MCF 10A (cell line): ENCODE measurements around the gene ADAM15. TPM values are rescaled to one million over a fixed set of nuclear protein-coding genes. Genes with fewer than 3 reads are reported as not detected.

Experiments used
- BruUV-seq: library from RNA; stranded (reverse); fragments of 400-500 nt; replicated peaks from 2 replicates; lab custom pipeline; 2021; lab: Mats Ljungman, UMichigan
- CTCF ChIA-PET: fragments of 300-600 bp; sonication (Branson Sonifier 250); formaldehyde crosslinking; extraction: SDS; loops from one replicate; lab custom pipeline; 2021; ENCODE audit warnings: antibody characterized with exemption, inconsistent platforms; lab: Yijun Ruan, JAX
- POLR2A ChIA-PET: fragments of 300-600, 350-650 bp; sonication (Branson Sonifier 250); formaldehyde crosslinking; extraction: SDS; loops from one replicate; lab custom pipeline; 2020; ENCODE audit warnings: antibody characterized with exemption, inconsistent platforms; lab: Yijun Ruan, JAX
- DNase-seq: peaks from one replicate; pipeline ENCODE4 v3.0.0-alpha.2; 2018; ENCODE audit not compliant: unreplicated experiment
- H3K27ac Mint-ChIP-seq: one replicate; pipeline ENCODE4 v1.8.0; 2022; ENCODE audit warnings: mild to moderate bottlenecking, low read depth, mixed read lengths; ENCODE audit not compliant: unreplicated experiment
- H3K27me3 Mint-ChIP-seq: one replicate; pipeline ENCODE4 v1.8.0; 2022; ENCODE audit warnings: mixed read lengths; ENCODE audit not compliant: insufficient read depth, unreplicated experiment
- H3K36me3 Mint-ChIP-seq: one replicate; pipeline ENCODE4 v1.8.0; 2022; ENCODE audit warnings: mild to moderate bottlenecking, moderate library complexity, mixed read lengths; ENCODE audit not compliant: insufficient read depth, unreplicated experiment
- H3K4me1 Mint-ChIP-seq: one replicate; pipeline ENCODE4 v1.8.0; 2022; ENCODE audit warnings: mixed read lengths; ENCODE audit not compliant: insufficient read depth, unreplicated experiment
- H3K4me3 Mint-ChIP-seq: one replicate; pipeline ENCODE4 v1.8.0; 2022; ENCODE audit warnings: mild to moderate bottlenecking, moderate library complexity, mixed read lengths; ENCODE audit not compliant: unreplicated experiment
- H3K9me3 Mint-ChIP-seq: one replicate; pipeline ENCODE4 v1.8.0; 2022; ENCODE audit warnings: mixed read lengths; ENCODE audit not compliant: unreplicated experiment
- CTCF ChIP-seq: fragments of 200-600 bp; IDR thresholded peaks from one replicate; pipeline ENCODE4 v1.8.0; 2022; ENCODE audit warnings: antibody characterized with exemption, mild to moderate bottlenecking; ENCODE audit not compliant: unreplicated experiment
- intact Hi-C: fragments of 100-400 bp; cut with micrococcal nuclease; formaldehyde crosslinking; loops from 2 replicates; pipeline ENCODE4 v1.14.1; 2022
- total RNA-seq: library from RNA; stranded (reverse); gene quantifications from 2 replicates; pipeline ENCODE4 v1.2.3, GENCODE V29; 2022

Gene ADAM15
- total RNA-seq, 1 experiment from 2014 or later: 385 TPM

GRCh38 chr1:155092131-155092530 is 41.0 kb downstream of the ADAM15 start:
- no peaks in the 10 kb centered on the region for H3K9me3 Mint-ChIP-seq
- no TSS peak for BruUV-seq
- intact Hi-C loops: no loop called here
- peaks cover 17% of the 10 kb centered on the region for H3K27me3 Mint-ChIP-seq
- no peaks in the 10 kb centered on the region for H3K36me3 Mint-ChIP-seq
- POLR2A ChIA-PET: interaction anchor here (1.0 to 2.3 kb wide), 8 partner anchors 12 to 80 kb away, joined by 3 to 20 read pairs (median 9); partner anchors contain the start of genes KRTCAP2 and SLC50A1
- no peak overlapping the region for H3K27ac Mint-ChIP-seq
- TF ChIP-seq CTCF: no peak
- H3K4me3 Mint-ChIP-seq: no peak overlapping the region
- H3K4me1 Mint-ChIP-seq: peaks cover 26% of the 10 kb centered on the region
- no peak for DNase-seq
- CTCF ChIA-PET: interaction anchor here (0.8 to 6.8 kb wide), 36 partner anchors 8 to 556 kb away, joined by 3 to 380 read pairs (median 8); partner anchors contain the start of genes DPM3, EFNA1, KRTCAP2 and LENEP

- Mint-ChIP-seq H3K4me1 (peaks cover 26% of the 10 kb centered on the region), H3K27me3 (peaks cover 17% of the 10 kb centered on the region), H3K27ac (no peak overlapping the region), H3K4me3 (no peak overlapping the region), H3K36me3 (no peaks in the 10 kb centered on the region), H3K9me3 (no peaks in the 10 kb centered on the region)
- ChIA-PET POLR2A (interaction anchor here (2.0 kb wide), 1 partner anchor 42 kb away, joined by 13 read pairs; the partner anchor contains the start of gene SLC50A1), CTCF (interaction anchor here (0.8 to 6.8 kb wide), 18 partner anchors 12 to 423 kb away, joined by 3 to 380 read pairs (median 13); partner anchors contain the start of genes DPM3, EFNA1, KRTCAP2 and PBXIP1)
- no peak for DNase-seq
- no TSS peak for BruUV-seq
- TF ChIP-seq CTCF: no peak
- intact Hi-C loops: no loop called here
These were observed 41.5 kb downstream of the ADAM15 start for GRCh38 chr1:155092641-155093040.

DNA sequence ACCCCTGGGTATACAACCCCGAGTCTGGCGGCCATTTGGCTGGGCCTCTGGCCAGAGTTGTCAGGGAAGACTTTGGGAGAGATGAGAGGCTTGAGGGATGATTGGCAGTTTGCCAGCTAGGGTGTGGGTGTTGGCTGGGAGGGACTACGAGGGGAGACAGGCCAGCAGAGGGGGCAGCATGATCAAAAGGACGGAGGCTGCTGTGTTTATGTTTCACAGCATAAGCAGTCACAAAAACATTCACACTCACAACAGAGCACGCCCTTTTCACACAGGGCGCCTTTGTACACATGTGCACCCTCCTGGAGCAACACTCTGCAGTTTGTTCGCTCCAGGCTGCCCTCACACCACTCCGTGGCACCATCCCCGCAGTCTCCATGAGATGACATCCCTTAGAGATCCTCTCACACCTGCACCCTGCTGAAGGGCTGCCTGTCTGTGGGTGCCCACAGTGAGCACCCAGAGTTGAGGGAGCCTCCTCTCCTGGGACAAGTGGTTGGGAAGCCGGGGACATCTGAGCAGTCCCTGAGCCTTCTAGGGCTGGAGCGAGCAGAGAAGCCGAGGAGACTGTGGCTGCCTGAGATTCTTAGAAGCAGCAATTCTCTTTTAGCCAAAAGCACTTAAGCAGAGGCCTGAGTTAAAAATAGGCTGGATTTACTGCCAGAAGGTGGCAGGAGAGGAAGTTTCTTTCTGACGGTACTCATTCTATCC is 43.0 kb downstream of the ADAM15 start:
- Mint-ChIP-seq H3K27ac (no peak overlapping the region), H3K27me3 (peaks cover 17% of the 10 kb centered on the region), H3K4me1 (peaks cover 26% of the 10 kb centered on the region), H3K36me3 (no peaks in the 10 kb centered on the region), H3K4me3 (no peak overlapping the region), H3K9me3 (no peaks in the 10 kb centered on the region)
- ChIA-PET POLR2A (interaction anchor here (1.3 to 5.7 kb wide), 4 partner anchors 33 to 79 kb away, joined by 7 to 66 read pairs (median 14); partner anchors contain the start of genes EFNA1, KRTCAP2 and SLC50A1), CTCF (interaction anchor here (0.6 to 6.8 kb wide), 17 partner anchors 8 to 500 kb away, joined by 3 to 380 read pairs (median 10); partner anchors contain the start of genes DPM3, EFNA1, KRTCAP2 and SLC50A1)
- TF ChIP-seq CTCF: peak; percentile 50
- no TSS peak for BruUV-seq
- DNase-seq: peak; percentile 76
- intact Hi-C loops: loop anchor here (1.0 kb wide), 2 partner anchors 30 to 73 kb away; no protein-coding TSS in a partner anchor

- no peaks in the 10 kb centered on the region for H3K9me3 Mint-ChIP-seq
- no peak overlapping the region for H3K27ac Mint-ChIP-seq
- BruUV-seq: no TSS peak
- no peaks in the 10 kb centered on the region for H3K36me3 Mint-ChIP-seq
- POLR2A ChIA-PET: interaction anchor here (0.5 to 5.7 kb wide), 5 partner anchors 12 to 78 kb away, joined by 4 to 66 read pairs (median 8); partner anchors contain the start of genes EFNA1, KRTCAP2 and SLC50A1
- peaks cover 26% of the 10 kb centered on the region for H3K4me1 Mint-ChIP-seq
- H3K27me3 Mint-ChIP-seq: peaks cover 17% of the 10 kb centered on the region
- CTCF ChIA-PET: interaction anchor here (0.6 to 4.8 kb wide), 21 partner anchors 9 to 229 kb away, joined by 3 to 58 read pairs (median 9); partner anchors contain the start of gene KRTCAP2
- TF ChIP-seq CTCF: no peak
- no peak overlapping the region for H3K4me3 Mint-ChIP-seq
- intact Hi-C loops: loop anchor here (1.0 kb wide), 2 partner anchors 30 to 73 kb away; no protein-coding TSS in a partner anchor
- no peak for DNase-seq
These were observed 43.5 kb downstream of the ADAM15 start for GRCh38 chr1:155094622-155094948.
